CD4-positive, alpha-beta T cell treated with Interleukin-12 subunit alpha and Interleukin-12 subunit beta, for 1 hour (primary cell): ENCODE results near the gene TMEM272.
A peak's percentile ranks its signal among the peaks of the same experiment; 100 is the strongest.

Experiments
- DNase-seq: peaks from one replicate; pipeline ENCODE4 v3.0.0-alpha.2; 2020

The TMEM272 gene

GRCh38 chr13:51803422-51804294 is 41.3 kb downstream of the TMEM272 start, which contains the start of gene DHRS12:
DHRS12 (minus strand) TSS chr13:51804163; CDS start chr13:51799659, 4,504 bp downstream.
- DNase-seq, result peak; percentile 92

GRCh38 chr13:51802631-51803418 is 42.2 kb downstream of the TMEM272 start:
- DNase-seq, result no peak

- no peak for DNase-seq
These were observed 43.3 kb downstream of the TMEM272 start for GRCh38 chr13:51801631-51802099.

- DNase-seq, result no peak
These were observed 44.5 kb downstream of the TMEM272 start for GRCh38 chr13:51800486-51800885.

GRCh38 chr13:51799261-51799660 is 45.7 kb downstream of the TMEM272 start:
- DNase-seq, result no peak

- peak; percentile 77 for DNase-seq
These were observed 47.1 kb downstream of the TMEM272 start for GRCh38 chr13:51797664-51798488.

- DNase-seq, result no peak
These were observed 48.4 kb downstream of the TMEM272 start for GRCh38 chr13:51796546-51796945.

- no peak for DNase-seq
These were observed 49.6 kb downstream of the TMEM272 start for GRCh38 chr13:51795419-51795818.

GRCh38 chr13:51794964-51795363 is 50.0 kb downstream of the TMEM272 start:
- no peak for DNase-seq

GRCh38 chr13:51793570-51794271 is 51.3 kb downstream of the TMEM272 start:
- no peak for DNase-seq

GRCh38 chr13:51786425-51787265 is 58.3 kb downstream of the TMEM272 start:
- no peak for DNase-seq

- DNase-seq, result no peak
These were observed 59.1 kb downstream of the TMEM272 start for GRCh38 chr13:51785712-51786424.

- no peak for DNase-seq
These were observed 60.9 kb downstream of the TMEM272 start for GRCh38 chr13:51784097-51784496.

GRCh38 chr13:51783428-51784094 is 61.4 kb downstream of the TMEM272 start:
- no peak for DNase-seq

- DNase-seq, result no peak
These were observed 62.8 kb downstream of the TMEM272 start for GRCh38 chr13:51782026-51782710.

- no peak for DNase-seq
These were observed 63.5 kb downstream of the TMEM272 start for GRCh38 chr13:51781246-51782022.

- DNase-seq, result no peak
These were observed 64.9 kb downstream of the TMEM272 start for GRCh38 chr13:51780099-51780498.

- no peak for DNase-seq
These were observed 66.6 kb downstream of the TMEM272 start for GRCh38 chr13:51778392-51778791.
